ENCODE data around the gene CRYGS. TPM values are rescaled to one million over a fixed set of nuclear protein-coding genes. Genes with fewer than 3 reads are reported as not detected.
"Not testable (repeated sequence)": the region's sequence is repeated elsewhere in the genome, so short reads cannot be mapped to it uniquely, and the experiment has no call there.

The CRYGS gene
- total RNA-seq, 2 experiments from 2014 or later: 1.4 to 2.6 TPM

GRCh38 chr3:186536883-186537844 is 7.0 kb downstream of the CRYGS start:
- ATAC-seq (no peak), DNase-seq (no peak)
- Mint-ChIP-seq H3K27me3 (no peaks in the 10 kb centered on the region), H3K36me3 (ENCODE audit: low read depth) (peaks cover 6% of the 10 kb centered on the region), H3K27ac (peak overlapping the region; percentile 21), H3K9me3 (no peaks in the 10 kb centered on the region), H3K4me1 (ENCODE audit: low read depth) (peaks cover 88% of the 10 kb centered on the region), H3K4me3 (no peak overlapping the region)
- TF ChIP-seq, protein P1, sequence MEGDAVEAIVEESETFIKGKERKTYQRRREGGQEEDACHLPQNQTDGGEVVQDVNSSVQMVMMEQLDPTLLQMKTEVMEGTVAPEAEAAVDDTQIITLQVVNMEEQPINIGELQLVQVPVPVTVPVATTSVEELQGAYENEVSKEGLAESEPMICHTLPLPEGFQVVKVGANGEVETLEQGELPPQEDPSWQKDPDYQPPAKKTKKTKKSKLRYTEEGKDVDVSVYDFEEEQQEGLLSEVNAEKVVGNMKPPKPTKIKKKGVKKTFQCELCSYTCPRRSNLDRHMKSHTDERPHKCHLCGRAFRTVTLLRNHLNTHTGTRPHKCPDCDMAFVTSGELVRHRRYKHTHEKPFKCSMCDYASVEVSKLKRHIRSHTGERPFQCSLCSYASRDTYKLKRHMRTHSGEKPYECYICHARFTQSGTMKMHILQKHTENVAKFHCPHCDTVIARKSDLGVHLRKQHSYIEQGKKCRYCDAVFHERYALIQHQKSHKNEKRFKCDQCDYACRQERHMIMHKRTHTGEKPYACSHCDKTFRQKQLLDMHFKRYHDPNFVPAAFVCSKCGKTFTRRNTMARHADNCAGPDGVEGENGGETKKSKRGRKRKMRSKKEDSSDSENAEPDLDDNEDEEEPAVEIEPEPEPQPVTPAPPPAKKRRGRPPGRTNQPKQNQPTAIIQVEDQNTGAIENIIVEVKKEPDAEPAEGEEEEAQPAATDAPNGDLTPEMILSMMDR (IDR thresholded peaks at IDR 0.05): no peak
- intact Hi-C loops (cut with micrococcal nuclease): loop anchor here (5.0 to 10.0 kb wide), 2 partner anchors 75 to 122 kb away; no protein-coding TSS in a partner anchor
- ChIA-PET POLR2A (interaction anchor here (0.7 to 1.3 kb wide), 6 partner anchors 8 to 560 kb away, joined by 3 to 4 read pairs (median 4); no protein-coding TSS in a partner anchor), CTCF (interaction anchor here (0.7 to 9.7 kb wide), 6 partner anchors 19 to 594 kb away, joined by 3 to 82 read pairs (median 11); no protein-coding TSS in a partner anchor)

GRCh38 chr3:186534113-186534669 is 10.0 kb downstream of the CRYGS start:
- TF ChIP-seq, protein P1 (IDR thresholded peaks at IDR 0.05): no peak
- CTCF ChIA-PET: interaction anchor here (0.7 to 9.7 kb wide), 14 partner anchors 16 to 873 kb away, joined by 3 to 82 read pairs (median 5); no protein-coding TSS in a partner anchor
- intact Hi-C loops (cut with micrococcal nuclease): loop anchor here (2.0 to 10.0 kb wide), 2 partner anchors 19 to 119 kb away; no protein-coding TSS in a partner anchor
- peak overlapping the region; percentile 96 for H3K27ac Mint-ChIP-seq
- DNase-seq (peak; percentile 73), ATAC-seq (peak; percentile 87)
- no peaks in the 10 kb centered on the region for H3K27me3 Mint-ChIP-seq
- H3K9me3 Mint-ChIP-seq: no peaks in the 10 kb centered on the region
- POLR2A ChIA-PET: interaction anchor here (0.6 to 3.5 kb wide), 8 partner anchors 15 to 620 kb away, joined by 3 to 32 read pairs (median 6); partner anchors contain the start of genes DNAJB11, EIF4A2, TBCCD1 and TRA2B
- H3K4me1 Mint-ChIP-seq (ENCODE audit: low read depth): peaks cover 92% of the 10 kb centered on the region
- H3K36me3 Mint-ChIP-seq (ENCODE audit: low read depth): peaks cover 12% of the 10 kb centered on the region
- H3K4me3 Mint-ChIP-seq: peak overlapping the region; percentile 49

- Mint-ChIP-seq H3K4me3 (no peak overlapping the region), H3K27me3 (no peaks in the 10 kb centered on the region), H3K27ac (peak overlapping the region; percentile 94), H3K4me1 (ENCODE audit: low read depth) (peaks cover 85% of the 10 kb centered on the region), H3K36me3 (ENCODE audit: low read depth) (peaks cover 15% of the 10 kb centered on the region), H3K9me3 (no peaks in the 10 kb centered on the region)
- DNase-seq (peak; percentile 39), ATAC-seq (peak; percentile 6)
- TF ChIP-seq, protein P1 (IDR thresholded peaks at IDR 0.05): no peak
- ChIA-PET CTCF (interaction anchor here (0.8 to 9.7 kb wide), 4 partner anchors 8 to 589 kb away, joined by 3 to 82 read pairs (median 4); no protein-coding TSS in a partner anchor), POLR2A (interaction anchor here (0.7 to 3.5 kb wide), 5 partner anchors 13 to 601 kb away, joined by 3 to 32 read pairs (median 3); partner anchors contain the start of gene TBCCD1)
- intact Hi-C loops (cut with micrococcal nuclease): loop anchor here (10.0 kb wide), 1 partner anchor 118 kb away; no protein-coding TSS in a partner anchor
Observed at GRCh38 chr3:186532598-186533072, 11.5 kb downstream of the CRYGS start.

DNA sequence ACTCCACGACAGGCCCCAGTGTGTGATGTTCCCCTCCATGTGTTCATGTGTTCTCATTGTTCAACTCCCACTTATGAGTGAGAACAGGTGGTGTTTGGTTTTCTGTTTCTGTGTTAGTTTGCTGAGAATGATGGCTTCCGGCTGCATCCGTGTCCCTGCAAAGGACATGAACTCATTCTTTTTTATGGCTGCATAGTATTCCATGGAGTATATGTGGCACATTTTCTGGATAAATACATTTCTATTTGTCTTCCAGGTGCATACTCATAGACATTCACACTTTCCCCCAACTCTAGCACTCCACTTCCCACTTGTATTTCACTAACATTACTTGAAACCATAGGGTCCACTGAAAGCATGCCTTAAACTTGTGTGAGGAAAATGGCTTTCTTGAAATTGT is 12.5 kb downstream of the CRYGS start:
- ChIA-PET CTCF (interaction anchor here (0.9 to 1.1 kb wide), 2 partner anchors 9 to 588 kb away, joined by 3 to 5 read pairs; no protein-coding TSS in a partner anchor), POLR2A (interaction anchor here (0.7 kb wide), 1 partner anchor 600 kb away, joined by 3 read pairs; no protein-coding TSS in a partner anchor)
- not testable (repeated sequence) for ATAC-seq, H3K9me3 Mint-ChIP-seq, DNase-seq, H3K27ac Mint-ChIP-seq, H3K4me3 Mint-ChIP-seq, H3K27me3 Mint-ChIP-seq
- peaks cover 16% of the 10 kb centered on the region for H3K36me3 Mint-ChIP-seq (ENCODE audit: low read depth)
- intact Hi-C loops (cut with micrococcal nuclease): loop anchor here (10.0 kb wide), 1 partner anchor 117 kb away; no protein-coding TSS in a partner anchor
- H3K4me1 Mint-ChIP-seq (ENCODE audit: low read depth): peaks cover 76% of the 10 kb centered on the region

- DNase-seq (peak; percentile 43), ATAC-seq (no peak)
- H3K9me3 Mint-ChIP-seq: no peaks in the 10 kb centered on the region
- H3K4me3 Mint-ChIP-seq: no peak overlapping the region
- no peak overlapping the region for H3K27ac Mint-ChIP-seq
- intact Hi-C loops (cut with micrococcal nuclease): loop anchor here (10.0 kb wide), 1 partner anchor 116 kb away; no protein-coding TSS in a partner anchor
- TF ChIP-seq, protein P1 (IDR thresholded peaks at IDR 0.05): no peak
- POLR2A ChIA-PET: no interaction called here
- CTCF ChIA-PET: interaction anchor here (0.5 kb wide), 1 partner anchor 9 kb away, joined by 3 read pairs; no protein-coding TSS in a partner anchor
- H3K27me3 Mint-ChIP-seq: no peaks in the 10 kb centered on the region
- H3K36me3 Mint-ChIP-seq (ENCODE audit: low read depth): peaks cover 16% of the 10 kb centered on the region
- H3K4me1 Mint-ChIP-seq (ENCODE audit: low read depth): peaks cover 67% of the 10 kb centered on the region
Observed at GRCh38 chr3:186530415-186530814, 13.8 kb downstream of the CRYGS start.
